ENCODE data around the gene UGDH.
A peak's percentile ranks its signal among the peaks of the same experiment; 100 is the strongest.
"Not testable (repeated sequence)": the region's sequence is repeated elsewhere in the genome, so short reads cannot be mapped to it uniquely, and the experiment has no call there.

Gene UGDH
- long read RNA-seq, donor 1, transcript UGDH-201 (12 exons, 3,216 nt), result major isoform, 13 of 13 reads
- long read RNA-seq, donor 1, partial matches to known transcripts, result 0 of 13 reads
- long read RNA-seq, donor 1, other reads (novel, unspliced or antisense), result 0 of 13 reads
- long read RNA-seq, donor 2, partial matches to known transcripts, result 0 of 3 reads
- long read RNA-seq, donor 2, other reads (novel, unspliced or antisense), result 0 of 3 reads
- long read RNA-seq, donor 3, partial matches to known transcripts, result 34 of 38 reads
- long read RNA-seq, donor 3, other reads (novel, unspliced or antisense), result 0 of 38 reads
- long read RNA-seq, donor 4, transcript UGDH-201 (12 exons, 3,216 nt), result major isoform, 11 of 11 reads
- long read RNA-seq, donor 4, partial matches to known transcripts, result 0 of 11 reads
- long read RNA-seq, donor 4, other reads (novel, unspliced or antisense), result 0 of 11 reads
- long read RNA-seq, donor 5, transcript UGDH-201 (12 exons, 3,216 nt), result major isoform, 19 of 19 reads
- long read RNA-seq, donor 5, partial matches to known transcripts, result 0 of 19 reads
- long read RNA-seq, donor 5, other reads (novel, unspliced or antisense), result 0 of 19 reads
- long read RNA-seq, donor 6, transcript UGDH-201 (12 exons, 3,216 nt), result major isoform, 8 of 18 reads
- long read RNA-seq, donor 6, partial matches to known transcripts, result 10 of 18 reads
- long read RNA-seq, donor 6, other reads (novel, unspliced or antisense), result 0 of 18 reads
- long read RNA-seq, donor 7, transcript UGDH-201 (12 exons, 3,216 nt), result major isoform, 13 of 32 reads
- long read RNA-seq, donor 7, partial matches to known transcripts, result 0 of 32 reads
- long read RNA-seq, donor 7, other reads (novel, unspliced or antisense), result 19 of 32 reads
- long read RNA-seq, donor 8, transcript UGDH-201 (12 exons, 3,216 nt), result major isoform, 9 of 18 reads
- long read RNA-seq, donor 8, partial matches to known transcripts, result 9 of 18 reads
- long read RNA-seq, donor 8, other reads (novel, unspliced or antisense), result 0 of 18 reads

DNA sequence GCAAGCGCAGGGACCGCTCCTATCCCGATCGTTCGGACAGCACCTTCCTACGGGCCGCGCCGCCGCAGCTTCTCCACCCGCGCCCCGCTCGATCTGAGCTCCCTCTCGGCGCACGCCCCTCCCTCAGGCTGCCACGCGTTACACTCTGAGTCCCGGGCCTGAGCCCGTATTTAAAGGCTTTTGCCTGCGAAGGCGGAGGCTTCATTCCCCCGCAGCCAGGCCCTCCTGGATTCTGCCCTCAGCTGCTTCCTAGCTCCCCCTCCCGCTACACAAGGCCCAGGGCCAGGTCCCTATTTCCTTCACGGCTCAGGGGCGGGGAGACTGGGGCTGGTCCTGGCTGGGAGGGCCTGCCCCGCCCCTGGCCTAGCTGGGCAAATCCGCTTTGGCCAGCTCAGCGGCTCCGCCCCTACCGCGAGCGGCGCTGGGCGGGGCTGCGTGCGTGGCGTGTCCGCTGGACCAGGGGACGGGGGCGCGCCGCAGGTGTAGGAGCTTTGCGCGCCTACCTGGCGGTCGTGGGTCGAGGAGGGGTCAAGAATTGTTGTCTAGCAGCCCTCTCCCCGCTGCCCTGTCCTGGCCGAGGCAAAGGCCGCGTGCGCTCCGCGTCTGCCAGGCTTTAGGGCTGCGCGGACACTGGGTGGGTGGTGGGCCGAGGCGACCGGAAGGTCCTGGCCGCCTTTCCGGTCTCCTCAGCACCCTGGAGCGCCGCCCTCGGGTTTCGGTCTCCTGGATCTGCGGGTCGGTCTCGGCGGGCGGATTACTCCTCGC, at the start of gene UGDH:
UGDH (minus strand) TSS at position 144 of the 765 bp plus-strand sequence. CDS start 5,927 bp downstream, outside the sequence.
- peak; percentile 100 for DNase-seq

DNA sequence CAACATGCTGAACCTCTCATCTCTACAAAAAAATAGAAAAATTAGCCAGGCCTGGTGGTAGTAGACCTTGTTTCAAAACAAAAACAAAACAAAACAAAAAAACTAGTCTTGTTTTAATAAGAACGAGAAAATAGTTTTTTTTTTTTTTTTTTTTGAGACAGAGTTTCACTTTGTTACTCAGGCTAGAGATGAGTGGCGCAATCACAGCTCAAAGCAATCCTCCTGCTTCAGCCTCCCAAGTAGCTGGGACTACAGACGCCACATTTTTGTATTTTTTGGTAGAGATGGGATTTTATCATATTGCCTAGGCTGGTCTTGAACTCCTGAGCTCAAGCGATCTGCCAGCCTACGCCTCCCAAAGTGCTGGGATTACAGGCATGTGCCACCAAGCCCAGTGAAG, 47.7 kb upstream of the UGDH start:
- no peak for DNase-seq

DNA sequence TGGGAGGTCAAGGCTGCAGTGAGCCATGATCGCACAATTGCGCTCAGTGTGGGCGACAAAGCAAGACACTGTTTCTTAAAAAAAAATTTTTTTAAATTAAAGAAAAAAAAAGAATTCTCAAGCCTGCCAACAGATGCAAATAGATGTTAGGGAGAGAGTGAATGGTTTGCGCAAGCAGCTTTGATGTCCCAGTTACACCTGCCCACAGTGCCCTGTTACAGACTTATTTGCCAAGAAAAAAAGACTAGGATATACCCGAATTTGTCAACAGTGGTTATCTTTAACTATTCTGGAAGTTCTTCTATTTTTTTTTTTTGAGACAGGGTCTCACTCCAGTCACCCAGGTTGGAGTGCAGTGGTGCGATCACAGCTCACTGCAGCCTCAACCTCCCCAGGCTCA, 44.3 kb upstream of the UGDH start:
- no peak for DNase-seq

DNA sequence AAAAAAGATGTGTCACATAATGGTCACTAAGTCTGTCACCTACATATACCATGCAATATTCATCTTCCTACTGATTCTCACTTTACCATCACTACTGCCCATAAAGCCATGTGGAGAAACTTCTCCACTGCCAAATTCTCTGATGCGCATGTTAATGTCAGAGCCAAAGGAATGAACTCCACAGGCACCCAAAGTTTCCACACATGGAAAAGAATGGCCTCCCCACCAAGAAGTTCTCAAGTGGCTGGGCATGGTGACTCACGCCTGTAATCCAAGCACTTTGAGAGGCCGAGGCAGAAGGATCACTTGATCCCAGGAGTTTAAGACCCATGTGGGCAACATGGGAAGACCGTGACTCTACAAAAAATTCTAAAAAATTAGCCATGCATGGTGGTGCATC, 43.8 kb upstream of the UGDH start:
- DNase-seq, result no peak

DNA sequence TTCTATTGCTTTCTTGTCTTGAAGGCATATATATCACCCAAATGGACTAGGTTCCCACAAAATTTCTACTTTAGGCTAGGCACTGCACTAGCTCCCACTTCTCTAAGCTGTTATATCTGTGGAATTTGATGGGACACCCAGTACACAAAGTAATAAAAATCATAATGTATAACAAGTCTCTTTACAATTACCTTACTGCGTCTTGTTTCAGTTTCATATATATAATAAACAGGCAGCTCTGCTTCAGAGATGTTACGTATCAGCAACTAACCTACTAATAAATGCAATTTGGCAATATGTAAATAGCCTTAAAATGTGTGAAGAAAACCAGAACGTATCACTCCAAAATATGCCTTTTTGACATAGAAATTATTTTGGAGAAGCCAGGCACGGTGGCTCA, 42.0 kb upstream of the UGDH start:
- no peak for DNase-seq

DNA sequence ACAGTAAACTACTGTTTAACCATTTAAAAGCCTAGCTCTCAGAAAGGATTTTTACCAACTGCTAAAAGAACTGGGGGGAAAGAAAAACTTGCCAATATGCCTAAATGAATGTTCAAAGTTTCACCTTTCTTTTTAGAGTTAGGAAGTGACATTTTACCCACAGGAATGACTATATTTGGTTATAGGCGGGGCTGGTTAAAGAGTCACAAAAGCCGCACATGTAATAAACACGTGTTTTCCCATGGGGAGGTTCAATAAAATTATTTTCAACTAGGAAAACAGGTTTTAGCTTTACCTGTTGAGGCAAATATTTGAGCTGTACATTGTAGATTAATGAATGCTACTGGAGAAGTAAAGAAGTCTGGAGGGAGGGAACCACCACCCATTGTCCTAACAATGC, 41.6 kb upstream of the UGDH start:
- DNase-seq, result no peak

DNA sequence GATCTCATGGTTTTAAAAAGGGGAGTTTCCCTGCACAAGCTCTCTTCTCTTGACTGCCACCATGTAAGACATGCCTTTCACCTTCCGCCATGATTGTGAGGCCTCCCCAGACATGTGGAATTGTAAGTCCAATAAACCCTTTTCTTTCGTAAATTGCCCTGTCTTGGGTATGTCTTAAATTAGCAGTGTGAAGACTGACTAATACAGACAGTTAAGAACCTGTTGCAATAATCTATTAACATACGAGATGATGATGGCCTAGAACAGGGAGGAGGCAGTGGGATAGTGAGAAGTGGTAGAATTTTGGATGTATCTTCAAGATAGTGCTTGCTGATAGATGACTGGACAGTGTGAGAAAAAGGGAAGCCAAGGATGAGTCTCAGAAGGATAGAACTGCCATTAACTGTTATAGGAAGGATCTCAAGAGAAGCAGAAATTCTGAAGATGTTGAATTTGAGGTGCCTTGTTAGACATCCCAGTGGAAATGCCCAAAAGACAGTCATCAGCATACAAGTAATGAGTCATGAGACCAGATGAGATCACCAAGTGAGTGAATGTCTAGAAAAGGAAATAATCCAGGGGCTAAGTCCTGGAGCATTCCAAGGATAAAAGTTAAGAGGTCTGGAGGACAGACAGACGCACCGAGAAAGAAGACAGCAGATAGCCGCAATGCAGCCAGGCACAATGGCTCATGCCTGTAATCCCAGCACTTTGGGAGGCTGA, 38.8 kb upstream of the UGDH start:
- no peak for DNase-seq

DNA sequence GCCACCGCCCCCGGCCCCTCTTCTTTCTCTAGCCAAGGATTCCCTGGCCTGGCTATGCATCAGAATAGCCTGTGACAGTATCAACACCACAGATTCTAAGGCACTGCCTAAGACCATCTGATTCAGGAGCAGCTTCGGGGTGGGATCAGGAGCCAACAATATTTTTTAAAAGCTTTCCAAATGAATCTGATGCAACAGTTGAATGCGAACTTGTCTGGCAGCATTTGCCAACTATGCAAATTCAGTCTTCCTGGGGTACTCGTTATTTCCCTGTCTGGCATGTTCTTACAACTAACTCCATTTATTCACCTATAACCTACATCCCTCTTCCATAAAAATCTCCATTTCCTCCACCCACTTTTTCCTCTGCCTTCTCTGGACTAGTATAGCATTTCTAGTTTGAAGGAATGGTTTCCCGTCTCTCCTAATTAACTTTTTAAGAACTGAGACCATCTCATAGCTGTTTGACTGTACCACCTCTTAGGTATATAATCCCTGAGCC, 36.2 kb upstream of the UGDH start:
- no peak for DNase-seq

DNA sequence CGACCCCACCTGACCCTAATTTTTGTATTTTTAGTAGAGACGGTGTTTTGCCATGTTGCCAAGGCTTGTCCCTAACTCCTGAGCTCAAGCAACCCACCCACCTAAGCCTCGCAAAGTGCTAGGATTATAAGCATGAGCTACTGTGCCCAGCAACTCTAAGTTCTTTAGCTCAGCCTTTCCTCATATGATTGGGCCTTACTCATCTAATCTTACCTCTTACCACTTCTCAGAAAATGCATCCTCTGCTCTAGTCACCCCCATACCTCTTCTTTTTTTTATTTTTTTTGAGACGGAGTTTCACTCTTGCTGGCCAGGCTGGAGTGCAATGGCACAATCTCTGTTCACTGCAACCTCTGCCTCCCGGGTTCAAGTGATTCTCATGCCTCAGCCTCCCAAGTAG, 35.6 kb upstream of the UGDH start:
- no peak for DNase-seq

DNA sequence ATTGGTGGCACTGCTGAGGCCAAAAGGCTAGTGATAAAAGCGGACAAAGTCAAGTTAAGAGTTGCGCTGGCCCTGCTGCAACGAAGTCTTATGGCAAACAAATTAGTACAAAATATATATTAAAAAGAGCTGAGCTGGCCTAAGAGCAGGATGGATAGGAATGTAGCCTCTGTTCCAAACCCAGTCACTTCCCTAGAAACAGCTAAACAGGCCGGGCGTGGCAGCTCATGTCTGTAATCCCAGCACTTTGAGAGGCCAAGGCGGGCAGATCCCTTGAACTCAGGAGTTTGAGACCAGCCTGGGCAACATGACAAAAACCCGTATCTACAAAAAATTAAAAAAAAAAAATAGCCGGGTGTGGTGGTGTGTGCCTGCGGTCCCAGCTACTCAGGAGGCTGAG, 32.4 kb upstream of the UGDH start:
- DNase-seq, result no peak

DNA sequence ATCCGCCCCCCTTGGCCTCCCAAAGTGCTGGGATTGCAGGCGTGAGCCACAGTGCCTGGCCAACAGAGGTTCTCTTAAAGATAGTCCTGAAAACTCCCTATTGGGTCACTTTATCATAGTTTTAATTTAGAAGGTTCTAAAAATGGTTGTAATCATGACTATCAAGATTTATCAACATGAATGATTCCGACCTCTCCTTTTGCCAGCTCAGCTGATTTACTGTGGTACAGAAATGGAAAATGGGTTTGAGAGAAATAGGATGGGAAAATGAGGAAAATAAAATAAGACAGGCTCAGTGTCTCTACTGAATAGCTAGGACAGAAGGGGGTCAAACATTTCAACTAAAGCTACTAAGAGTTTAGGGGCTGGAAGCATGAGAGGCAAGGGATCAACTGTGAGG, 28.2 kb upstream of the UGDH start:
- DNase-seq, result no peak

DNA sequence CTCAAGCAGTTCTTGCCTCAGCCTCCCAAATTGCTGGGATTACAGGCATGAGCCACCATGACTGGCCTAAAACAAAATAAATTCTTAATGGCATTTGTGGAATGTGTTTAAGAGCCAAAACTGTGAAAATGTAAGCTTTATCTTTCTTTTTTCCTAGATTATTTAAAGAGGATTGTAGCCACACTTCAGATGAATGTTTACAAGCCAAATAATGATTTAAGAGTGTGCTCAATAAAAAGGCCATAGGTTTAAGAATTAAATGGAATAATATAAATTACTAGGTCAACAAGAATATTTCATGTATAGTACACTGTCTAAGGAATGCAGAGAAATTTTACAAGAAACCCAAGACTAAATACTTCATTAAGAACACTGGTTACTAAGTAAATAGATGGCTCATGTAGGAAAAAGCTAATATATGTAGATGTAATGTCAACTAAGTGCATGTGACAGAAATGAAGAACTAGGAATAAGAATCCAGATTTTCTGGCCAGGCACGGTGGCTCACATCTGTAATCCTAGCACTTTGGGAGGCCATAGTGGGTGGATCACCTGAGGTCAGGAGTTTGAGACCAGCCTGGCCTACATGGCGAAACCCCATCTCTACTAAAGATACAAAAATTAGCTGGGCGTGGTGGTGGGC, 21.3 kb upstream of the UGDH start:
- DNase-seq, result no peak

DNA sequence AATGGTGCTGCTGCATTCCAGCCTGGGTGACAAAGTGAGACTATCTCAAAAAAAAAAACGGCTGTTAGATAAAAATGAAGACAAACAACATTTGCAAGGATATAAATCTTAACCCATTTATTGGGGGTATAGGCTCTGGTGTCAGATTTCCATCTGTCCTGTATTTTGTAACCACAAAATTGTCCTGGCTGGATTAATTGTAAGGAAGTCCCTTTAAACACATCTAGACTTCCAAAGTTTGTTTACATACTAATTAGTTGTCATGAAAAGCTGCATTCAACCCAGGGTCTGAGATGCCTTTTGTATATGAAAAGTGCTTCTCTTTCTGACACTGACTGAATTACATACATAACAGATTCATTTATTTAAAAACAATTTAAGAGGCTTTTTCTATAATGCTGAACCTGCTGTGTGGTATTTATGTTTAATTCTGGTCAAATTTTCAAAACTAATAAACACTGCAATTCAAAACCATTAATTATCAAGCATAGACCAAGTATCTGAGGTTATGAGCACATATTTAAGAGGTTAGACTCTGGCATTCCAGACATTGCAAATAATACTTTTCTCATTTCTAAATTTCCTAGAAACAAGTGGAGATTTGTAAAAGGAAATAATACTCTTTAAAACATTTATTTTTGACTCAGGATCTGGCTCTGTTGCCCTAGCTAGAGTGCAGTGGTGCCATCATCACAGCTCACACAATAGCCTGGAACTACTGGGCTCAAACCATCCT, 17.5 kb upstream of the UGDH start:
- no peak for DNase-seq

DNA sequence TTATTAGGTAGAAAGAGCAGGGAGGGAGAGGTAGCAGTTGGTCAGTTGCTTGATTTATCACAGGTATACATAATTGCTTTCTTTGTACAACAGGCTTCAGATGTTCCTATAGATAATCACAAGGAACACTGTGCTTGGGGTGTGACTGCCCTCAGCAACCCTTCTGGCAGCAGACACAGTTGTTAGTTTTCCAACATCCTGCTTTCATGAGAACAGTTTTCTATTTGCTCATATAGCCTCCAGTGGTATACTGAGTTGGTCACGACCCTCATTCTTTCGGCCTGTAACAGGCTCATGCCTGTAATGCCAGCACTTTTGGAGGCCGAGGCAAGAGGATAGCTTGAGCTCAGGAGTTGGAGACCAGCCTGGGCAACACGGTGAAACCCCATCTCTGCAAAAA, 16.8 kb upstream of the UGDH start:
- not testable (repeated sequence) for DNase-seq

DNA sequence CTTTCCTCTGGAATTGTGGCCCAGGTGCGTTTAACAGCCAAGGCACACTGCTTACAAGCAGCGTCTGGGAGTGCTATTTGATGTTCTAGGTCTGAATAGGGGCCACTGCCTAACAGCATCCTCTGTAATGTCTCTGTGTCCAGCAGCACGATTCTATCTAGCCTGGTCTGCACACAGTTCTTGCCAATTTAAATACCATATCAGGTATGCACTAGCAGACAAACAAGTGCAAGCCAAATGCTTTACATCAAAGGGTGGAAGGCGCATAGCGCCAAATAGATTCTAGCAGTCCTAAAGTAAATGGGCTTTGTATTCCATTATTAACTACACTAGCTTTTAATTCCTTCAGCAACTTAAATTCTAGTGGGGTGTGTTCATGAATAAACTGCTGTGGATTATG, 15.8 kb upstream of the UGDH start:
- no peak for DNase-seq

DNA sequence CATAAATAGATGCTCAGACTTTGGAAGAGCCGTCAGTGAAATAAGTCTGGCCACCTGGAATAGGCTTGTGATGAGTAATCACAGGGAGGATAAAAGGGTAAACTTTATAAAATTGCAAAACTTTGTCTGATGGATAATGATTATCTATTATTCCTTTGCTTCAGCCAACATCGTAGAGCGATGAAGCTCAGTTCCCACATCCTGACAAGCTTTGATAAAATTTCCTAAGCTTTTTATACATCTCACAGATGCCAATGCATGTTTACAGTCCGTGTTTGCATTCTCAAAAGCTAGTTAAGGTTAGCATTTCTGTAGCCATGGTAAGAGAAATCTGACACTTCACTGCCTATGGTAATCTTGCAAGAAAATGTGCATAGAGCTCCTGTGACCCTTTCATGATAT, 15.4 kb upstream of the UGDH start:
- DNase-seq, result no peak

DNA sequence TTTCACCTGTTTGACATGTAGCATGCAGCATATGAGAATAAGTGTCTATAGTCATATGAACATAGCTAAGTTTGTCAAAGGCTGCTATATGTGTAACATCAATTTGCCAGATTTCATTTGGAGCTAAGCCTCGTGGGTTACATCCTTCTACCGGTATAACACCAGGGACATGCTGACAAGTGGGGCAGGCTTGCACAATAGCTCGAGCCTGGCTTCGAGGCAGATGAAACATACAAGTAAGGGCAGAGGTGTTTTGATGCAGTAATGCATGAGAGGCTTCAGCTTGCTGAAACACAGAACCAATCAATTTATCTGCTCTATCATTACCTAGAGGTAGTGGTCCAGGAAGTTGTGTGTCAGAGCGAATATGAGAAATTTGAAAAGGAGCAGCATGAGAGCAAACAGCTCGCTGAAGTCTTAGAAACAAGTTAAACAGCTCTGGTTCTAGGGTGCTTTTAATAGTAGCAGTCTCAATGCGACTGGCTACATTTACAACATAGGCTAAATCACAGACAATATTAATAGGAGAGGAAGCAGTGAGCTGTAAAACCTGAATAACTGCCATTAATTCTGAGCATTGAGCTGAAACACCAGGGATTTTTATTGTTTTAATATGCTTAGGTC, 14.9 kb upstream of the UGDH start:
- DNase-seq, result no peak

DNA sequence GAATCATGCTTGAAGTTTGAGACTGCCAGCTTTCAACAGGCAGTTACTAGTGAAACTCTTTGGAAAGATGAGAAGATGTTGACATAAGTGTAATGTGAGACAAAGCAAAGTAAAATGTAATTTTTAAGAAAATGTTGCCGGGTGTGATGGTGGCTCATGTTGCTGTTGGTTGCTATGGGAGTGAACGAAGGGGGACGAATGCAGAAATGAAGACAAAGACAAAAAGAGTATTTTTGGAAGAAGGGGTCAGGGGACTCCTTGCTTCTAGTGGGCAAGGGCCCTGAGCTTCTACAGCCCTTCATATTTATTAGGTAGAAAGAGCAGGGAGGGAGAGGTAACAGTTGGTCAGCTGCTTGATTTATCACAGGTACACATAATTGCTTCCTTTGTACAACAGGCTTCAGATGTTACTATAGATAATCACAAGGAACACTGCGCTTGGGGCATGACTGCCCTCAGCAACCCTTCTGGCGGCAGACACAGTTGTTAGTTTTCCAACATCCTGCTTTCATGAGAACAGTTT, 11.9 kb upstream of the UGDH start:
- peak; percentile 41 for DNase-seq

DNA sequence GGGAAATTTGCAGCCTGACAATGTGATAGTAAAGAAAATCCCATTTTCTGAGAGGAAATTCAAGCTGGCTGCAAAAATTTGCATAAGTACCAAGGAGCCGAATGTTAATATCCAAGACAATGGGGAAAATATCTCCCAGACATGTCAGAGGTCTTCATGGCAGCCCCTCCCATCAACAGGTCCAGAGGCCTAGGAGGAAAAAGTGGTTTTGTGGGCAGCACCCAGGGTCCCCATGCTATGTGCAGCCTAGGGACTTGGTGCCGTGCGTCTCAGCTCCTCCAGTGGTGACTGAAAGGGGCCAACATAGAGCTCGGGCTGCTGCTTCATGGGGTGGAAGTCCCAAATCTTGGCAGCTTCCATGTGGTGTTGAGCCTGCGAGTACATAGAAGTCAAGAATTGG, 6.3 kb upstream of the UGDH start:
- no peak for DNase-seq

DNA sequence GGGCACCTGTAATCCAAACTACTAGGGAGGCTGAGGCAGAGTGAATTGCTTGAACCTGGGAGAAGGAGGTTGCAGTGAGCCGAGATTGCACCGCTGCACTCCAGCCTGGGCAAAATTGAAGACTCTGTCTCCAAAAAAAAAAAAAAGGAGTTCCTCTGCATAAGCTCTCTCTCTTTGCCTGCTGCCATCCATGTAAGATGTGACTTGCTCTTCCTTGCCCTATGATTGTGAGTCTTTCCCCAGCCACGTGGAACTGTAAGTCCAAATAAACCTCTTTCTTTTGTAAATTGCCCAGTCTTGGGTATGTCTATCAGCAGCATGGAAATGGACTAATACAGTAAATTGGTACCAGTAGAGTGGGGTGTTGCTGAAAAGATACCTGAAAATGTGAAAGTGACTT, 5.0 kb upstream of the UGDH start:
- DNase-seq, result not testable (repeated sequence)
